Measurements from ENCODE around the gene XRCC2.

GRCh38 chr7:152699079-152699478, 23.1 kb upstream of the XRCC2 start:
- TF ChIP-seq, protein P1, sequence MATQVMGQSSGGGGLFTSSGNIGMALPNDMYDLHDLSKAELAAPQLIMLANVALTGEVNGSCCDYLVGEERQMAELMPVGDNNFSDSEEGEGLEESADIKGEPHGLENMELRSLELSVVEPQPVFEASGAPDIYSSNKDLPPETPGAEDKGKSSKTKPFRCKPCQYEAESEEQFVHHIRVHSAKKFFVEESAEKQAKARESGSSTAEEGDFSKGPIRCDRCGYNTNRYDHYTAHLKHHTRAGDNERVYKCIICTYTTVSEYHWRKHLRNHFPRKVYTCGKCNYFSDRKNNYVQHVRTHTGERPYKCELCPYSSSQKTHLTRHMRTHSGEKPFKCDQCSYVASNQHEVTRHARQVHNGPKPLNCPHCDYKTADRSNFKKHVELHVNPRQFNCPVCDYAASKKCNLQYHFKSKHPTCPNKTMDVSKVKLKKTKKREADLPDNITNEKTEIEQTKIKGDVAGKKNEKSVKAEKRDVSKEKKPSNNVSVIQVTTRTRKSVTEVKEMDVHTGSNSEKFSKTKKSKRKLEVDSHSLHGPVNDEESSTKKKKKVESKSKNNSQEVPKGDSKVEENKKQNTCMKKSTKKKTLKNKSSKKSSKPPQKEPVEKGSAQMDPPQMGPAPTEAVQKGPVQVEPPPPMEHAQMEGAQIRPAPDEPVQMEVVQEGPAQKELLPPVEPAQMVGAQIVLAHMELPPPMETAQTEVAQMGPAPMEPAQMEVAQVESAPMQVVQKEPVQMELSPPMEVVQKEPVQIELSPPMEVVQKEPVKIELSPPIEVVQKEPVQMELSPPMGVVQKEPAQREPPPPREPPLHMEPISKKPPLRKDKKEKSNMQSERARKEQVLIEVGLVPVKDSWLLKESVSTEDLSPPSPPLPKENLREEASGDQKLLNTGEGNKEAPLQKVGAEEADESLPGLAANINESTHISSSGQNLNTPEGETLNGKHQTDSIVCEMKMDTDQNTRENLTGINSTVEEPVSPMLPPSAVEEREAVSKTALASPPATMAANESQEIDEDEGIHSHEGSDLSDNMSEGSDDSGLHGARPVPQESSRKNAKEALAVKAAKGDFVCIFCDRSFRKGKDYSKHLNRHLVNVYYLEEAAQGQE (IDR thresholded peaks at IDR 0.05; ENCODE audit: insufficient replicate concordance, low read depth) = no peak
- TF ChIP-seq, protein P2, sequence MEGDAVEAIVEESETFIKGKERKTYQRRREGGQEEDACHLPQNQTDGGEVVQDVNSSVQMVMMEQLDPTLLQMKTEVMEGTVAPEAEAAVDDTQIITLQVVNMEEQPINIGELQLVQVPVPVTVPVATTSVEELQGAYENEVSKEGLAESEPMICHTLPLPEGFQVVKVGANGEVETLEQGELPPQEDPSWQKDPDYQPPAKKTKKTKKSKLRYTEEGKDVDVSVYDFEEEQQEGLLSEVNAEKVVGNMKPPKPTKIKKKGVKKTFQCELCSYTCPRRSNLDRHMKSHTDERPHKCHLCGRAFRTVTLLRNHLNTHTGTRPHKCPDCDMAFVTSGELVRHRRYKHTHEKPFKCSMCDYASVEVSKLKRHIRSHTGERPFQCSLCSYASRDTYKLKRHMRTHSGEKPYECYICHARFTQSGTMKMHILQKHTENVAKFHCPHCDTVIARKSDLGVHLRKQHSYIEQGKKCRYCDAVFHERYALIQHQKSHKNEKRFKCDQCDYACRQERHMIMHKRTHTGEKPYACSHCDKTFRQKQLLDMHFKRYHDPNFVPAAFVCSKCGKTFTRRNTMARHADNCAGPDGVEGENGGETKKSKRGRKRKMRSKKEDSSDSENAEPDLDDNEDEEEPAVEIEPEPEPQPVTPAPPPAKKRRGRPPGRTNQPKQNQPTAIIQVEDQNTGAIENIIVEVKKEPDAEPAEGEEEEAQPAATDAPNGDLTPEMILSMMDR (IDR thresholded peaks at IDR 0.05; ENCODE audit: insufficient read depth, low read length) = no peak

All from HL-60 (cell line).